Measurements from ENCODE around the gene CDH26.
"Not testable (repeated sequence)": the region's sequence is repeated elsewhere in the genome, so short reads cannot be mapped to it uniquely, and the experiment has no call there.

The CDH26 gene

DNA sequence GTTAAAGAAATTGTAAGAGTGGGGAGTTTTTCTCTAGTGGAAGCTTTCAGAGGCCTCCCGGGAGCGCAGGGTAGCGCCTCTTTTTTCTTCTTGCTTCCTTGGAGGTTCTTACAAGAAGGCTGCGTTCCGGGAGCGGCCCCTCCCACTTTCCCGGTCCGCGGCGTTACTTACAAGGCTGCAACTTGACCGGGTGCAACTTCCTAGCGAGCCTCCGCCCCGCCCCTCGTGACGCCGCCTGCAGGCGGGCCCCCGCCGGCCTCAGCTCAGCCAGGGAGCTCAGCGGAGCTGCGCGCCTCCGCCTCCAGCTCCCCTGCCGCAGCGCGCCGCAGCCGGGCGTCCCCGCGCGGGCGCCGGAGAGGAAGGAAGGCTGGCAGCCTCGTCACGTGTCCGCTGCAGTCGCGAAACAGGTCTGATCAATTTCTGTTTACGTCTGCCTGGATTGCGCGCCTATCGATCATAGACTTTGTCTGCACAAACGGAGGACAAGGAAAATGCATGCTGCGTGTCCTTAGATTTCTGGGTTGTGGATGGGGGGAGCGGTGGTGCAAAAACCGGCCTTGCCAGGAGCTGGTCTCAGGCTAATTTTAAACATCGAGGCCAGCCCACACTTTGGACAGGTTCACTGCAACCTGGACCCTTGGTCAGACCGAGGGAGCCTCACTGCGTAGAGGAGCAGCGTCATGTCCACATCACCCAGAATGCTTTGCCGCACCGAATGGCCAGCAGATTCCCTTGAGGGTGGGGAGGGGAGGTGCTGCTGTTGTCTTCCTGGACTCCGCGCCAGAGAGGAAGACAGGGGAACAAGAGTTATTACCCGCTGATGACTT, 17.9 kb upstream of the CDH26 start, which contains the start of the genes FAM217B and PPP1R3D:
Gene FAM217B (plus strand): TSS at position 261 of the 827 bp plus-strand sequence. CDS start 3,555 bp downstream, outside the sequence.
Gene PPP1R3D (minus strand): TSS at position 177 of the 827 bp plus-strand sequence. CDS start 374 bp downstream, outside the sequence.
- DNase-seq (ENCODE audit: low read depth in 1 of 2, low spot score in 1 of 2): peak; percentile 77 to 82

DNA sequence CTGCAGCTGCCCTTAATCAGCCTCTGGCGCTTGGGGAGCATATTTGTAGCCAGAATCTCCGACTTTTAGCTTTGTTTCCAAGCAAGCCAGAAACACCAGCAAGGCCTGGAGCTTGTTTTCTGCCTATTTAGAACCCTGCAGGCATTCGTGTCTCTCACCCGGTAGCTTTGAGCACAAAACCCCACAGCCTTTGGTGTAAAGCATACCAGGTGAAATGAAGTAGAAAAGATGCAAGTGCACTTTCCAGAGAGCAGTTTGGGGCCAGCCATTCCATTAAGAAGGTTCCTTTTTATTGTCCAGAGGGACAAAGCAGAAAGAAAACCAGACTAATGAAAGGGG, 17.3 kb upstream of the CDH26 start:
- DNase-seq (ENCODE audit: low read depth in 1 of 2, low spot score in 1 of 2): no peak

DNA sequence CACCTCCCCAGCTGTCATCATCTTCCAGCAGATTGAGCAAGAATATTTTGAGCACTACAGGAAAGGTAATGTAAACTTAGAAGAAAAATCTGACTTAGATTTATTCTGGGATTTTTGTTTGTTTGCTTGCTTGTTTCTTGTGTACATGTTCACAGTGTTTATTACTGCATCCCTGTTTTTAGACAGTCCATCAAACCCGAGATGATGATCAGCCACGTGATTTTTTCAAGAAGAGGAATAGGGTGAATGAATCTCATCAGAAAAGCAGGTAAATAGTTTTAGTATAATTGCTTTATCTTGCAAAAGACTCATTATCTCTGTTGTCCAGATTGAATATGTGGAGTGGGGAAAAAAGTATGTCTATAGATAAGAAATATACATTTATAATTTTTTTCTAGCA, 16.0 kb upstream of the CDH26 start:
- DNase-seq (ENCODE audit: low read depth in 1 of 2, low spot score in 1 of 2): no peak

DNA sequence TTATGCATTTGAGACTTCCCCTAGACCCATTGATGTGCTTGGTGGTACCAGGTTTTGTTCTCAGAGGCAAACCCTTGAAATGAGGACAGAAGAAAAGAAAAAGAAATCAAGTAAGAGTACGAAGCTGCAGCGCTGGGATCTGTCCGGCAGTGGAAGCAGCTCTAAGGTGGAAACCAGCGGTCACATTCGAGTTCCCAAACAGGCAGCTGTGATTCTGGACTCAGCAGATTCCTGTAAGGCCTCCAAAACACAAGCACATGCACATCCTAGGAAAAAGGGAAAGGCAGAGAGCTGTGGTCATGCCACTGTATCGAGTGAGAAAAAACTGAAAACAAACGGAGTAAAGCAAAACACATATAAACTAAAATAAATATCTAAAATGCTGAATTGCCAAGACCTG, 13.5 kb upstream of the CDH26 start:
- no peak for DNase-seq (ENCODE audit: low read depth in 1 of 2, low spot score in 1 of 2)

DNA sequence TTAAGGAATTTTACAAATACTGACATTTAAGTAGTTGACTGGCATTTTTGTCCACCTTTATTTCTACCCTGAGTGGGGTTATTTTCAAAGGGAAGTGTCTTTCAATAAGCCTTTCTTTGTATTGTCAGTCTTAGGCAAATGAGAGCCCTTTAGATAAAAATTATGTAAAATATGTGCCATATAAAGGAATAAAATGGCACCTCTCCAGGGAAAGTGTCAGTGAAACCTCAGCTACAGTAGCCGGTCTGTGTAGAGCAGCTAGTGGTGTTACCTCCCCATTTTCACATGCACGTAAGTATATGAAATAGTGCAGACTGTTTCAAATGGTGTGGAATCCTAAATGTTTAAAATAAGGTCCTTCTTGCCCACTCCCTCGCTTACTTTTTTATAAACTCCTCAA, 13.0 kb upstream of the CDH26 start:
- DNase-seq (ENCODE audit: low read depth in 1 of 2, low spot score in 1 of 2): no peak

DNA sequence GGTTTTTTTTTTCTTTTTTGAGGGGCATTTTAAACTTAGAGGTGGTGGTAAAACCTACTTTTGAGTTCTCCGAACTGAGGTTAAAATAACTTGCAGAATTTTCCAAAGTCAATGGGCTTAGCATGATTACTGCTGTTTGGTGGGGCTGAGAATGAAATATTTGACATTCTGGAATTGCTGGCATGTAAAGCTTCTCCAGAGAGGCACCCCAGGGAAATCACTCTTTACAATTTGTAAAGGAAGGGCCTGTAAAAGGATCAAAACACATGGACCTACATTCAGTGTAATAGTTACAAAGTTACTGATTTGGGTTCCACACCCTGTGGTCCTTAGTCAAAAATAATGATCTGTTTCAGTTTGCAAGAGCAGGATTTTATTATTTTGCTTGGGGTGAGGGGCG, 12.5 kb upstream of the CDH26 start:
- DNase-seq (ENCODE audit: low read depth in 1 of 2, low spot score in 1 of 2): no peak

DNA sequence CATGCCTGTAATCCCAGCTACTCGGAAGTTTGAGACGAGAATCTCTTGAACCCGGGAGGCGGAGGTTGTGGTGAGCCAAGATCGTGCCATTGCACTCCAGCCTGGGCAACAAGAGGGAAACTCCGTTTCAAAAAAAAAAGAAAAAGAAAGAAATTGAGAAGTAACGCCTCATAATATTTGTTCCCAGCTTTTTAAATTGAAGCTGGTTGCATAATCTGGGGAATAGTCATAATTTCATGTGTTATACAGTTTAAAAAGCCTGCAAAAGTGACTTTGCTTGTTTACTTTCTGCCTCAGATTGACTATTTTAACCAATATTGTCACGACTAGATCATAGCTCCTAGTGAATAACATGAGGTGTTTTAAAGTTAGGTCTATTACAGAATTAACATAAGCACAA, 10.8 kb upstream of the CDH26 start:
- no peak for DNase-seq (ENCODE audit: low read depth in 1 of 2, low spot score in 1 of 2)

DNA sequence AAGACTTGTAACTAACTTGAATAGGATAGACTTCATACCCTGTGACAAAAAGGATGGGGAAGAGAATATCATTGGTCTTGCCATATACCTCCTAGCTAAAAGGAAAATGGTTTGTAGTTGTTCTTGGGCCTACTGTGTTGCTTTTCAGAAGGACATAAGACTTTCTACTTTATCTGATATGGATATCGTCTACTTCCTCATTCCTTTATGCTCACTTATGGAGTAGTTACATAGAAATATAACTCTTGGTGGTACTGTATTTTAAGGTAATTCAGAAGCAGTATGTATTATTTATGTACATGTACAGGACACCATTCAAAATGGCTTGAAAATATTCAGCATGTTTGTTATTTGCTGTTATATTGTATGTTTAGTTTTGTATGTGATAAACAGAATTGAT, 10.0 kb upstream of the CDH26 start:
- DNase-seq (ENCODE audit: low read depth in 1 of 2, low spot score in 1 of 2): no peak

DNA sequence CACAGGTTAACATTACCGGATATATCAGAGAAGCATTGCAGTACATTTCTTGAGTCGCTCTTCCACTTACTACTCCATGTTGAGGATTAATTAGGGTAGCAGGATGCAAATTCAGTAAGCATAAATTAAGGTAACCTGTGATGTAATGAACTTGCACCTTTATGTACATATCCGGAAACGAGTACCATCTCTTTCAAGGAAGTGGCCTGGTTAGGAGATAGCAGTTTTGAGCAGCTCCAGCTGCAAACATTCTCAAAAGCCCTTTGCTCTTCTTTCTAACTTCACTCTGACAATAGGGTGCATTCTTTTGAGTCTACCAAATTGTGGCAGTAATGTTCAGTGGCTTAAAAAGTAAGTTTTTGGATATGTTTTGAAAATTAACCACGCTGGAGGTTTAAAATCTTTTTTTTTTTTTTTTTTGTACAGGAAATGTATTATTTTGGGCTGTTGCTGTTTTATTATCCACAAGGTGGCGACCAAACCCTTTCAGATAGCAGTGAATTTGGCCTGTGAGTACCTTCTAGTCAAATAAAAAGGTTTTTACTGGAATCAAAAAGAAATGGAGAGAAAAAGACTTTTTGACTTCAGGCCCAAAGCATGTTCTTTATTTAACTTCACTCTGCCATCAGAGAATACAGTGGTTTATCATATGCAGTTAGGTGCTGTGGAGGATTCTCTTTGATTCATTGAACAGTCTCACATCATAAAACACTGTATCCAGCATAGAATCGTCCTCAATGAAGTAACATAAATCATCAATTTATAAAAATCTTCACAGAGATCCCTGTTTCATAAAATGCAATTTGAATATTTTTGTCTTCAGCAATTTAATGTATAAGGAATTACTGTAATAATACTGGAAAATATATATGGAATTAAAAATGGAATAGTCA, 9.1 kb upstream of the CDH26 start:
- DNase-seq (ENCODE audit: low read depth in 1 of 2, low spot score in 1 of 2): no peak

DNA sequence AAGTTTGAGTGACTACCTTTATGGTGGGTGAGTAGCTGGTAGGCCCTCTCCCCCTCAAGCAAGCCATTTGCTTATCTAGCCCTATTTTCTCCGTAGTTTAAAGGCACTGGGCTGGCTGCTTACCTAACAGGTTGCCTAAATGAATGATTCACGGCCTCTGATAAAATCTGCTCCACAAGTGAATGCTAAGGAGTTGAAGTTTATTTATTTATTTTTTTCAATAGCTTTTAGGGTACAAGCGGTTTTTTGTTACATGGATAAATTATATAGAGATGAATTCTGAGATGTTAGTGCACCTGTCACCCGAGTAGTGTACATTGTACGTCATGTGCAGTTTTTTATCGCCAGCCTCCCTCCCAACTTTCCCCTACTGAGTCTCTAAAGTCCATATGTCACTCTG, 8.3 kb upstream of the CDH26 start:
- no peak for DNase-seq (ENCODE audit: low read depth in 1 of 2, low spot score in 1 of 2)

DNA sequence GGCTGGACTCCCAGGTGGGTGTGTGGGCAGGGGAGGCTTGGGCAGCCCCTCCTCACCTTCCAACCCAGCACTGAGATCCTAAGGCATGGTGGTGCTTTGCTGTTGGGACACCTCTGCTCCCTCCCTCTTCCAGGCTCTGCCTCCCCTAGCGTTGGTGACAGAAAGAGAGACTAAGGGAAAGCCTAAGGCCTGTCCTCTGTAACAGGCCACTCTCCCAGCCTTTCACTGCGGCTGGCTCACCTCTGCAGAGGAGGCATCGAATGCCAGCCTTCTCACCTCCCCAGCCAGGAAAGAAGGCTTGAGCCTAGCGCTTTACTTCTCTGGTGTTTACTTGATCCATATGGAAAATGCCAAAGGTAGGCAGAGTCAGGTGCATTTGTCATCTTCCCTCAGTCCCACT, 3.5 kb upstream of the CDH26 start:
- DNase-seq (ENCODE audit: low read depth in 1 of 2, low spot score in 1 of 2): no peak

DNA sequence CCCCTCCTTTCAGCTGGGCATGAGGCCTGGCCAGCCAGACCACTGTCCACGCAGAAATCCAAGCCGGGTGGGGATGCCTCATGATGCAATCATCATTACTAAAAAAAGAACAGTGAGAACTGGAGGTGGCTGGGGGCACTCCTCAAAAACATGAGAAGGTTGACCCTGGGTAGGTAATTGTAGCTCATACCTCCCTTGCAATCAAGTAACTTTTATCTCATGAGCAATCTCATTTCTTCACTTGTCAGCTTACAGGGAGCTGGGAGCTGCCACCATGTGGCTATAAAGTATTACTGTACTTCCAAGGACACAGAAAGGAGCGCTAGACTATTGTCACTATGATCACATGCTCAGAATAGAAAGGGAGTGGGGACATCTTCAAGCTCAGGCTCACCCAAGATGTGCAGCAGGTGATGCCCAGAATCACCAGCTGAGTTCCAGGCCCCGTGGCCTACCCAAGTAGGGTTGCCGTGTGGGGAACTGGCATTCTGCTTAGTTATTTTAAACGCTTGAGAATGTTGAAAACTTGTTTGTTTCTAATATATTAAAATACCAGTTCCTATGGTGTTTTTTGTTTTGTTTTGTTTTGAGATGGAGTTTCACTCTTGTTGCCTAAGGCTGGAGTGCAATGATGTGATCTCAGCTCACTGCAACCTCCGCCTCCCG, 3.0 kb upstream of the CDH26 start:
- no peak for DNase-seq (ENCODE audit: low read depth in 1 of 2, low spot score in 1 of 2)

DNA sequence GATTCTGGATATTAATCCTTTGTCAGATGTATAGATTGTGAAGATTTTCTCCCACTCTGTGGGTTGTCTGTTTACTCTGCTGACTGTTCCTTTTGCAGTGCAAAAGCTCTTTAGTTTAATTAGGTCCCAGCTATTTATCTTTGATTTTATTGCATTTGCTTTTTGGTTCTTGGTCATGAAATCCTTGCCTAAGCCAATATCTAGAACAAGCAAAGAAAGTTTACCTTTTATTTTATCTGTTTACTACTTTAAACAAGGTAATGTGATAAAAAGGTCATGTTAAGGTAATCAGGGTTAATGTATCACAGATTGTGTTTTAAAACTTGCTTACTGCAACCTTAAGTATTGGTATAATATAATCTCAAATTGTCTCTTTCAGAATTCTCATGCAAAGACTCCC, 655 bp upstream of the CDH26 start:
- not testable (repeated sequence) for DNase-seq (ENCODE audit: low read depth in 1 of 2, low spot score in 1 of 2)

DNA sequence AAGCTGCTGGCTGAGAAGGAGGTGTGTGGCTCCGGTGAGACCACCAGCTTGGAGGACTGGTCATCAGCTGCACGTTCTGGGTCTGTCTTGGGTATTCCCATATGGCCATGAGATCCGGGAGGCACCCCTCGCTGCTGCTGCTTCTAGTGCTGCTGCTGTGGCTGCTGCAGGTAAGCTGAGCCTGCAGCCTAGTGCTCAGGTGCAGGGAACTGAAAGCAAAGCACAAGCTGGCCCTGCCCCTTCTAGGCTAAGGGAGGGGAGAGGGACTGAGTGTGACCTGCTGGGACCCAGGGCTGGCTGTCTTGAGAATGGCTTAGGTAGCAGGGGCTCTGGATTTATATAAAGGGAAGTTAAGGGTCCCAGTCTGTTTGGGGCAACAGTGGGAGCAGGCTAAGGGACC, 403 bp downstream of the CDH26 start:
- DNase-seq (ENCODE audit: low read depth in 1 of 2, low spot score in 1 of 2): no peak

DNA sequence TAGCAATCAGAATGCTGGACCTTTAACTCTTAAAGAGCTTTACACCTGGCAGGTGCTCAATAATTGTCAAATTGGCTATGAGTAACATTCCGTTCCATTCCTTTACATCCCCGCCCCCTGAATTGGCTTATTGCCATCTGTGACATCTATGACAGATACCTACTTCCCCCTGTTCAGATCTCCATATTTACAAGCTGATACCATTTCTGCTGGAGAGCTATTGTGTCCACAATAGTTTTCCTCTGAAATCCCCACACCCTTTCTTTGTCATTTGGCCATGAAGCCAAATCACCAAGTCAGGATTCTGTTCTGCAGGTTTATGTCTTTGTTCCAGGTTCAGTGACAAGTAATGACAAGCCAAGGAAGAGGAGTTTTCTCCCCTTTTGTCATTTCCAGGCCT, 3.2 kb downstream of the CDH26 start:
- no peak for DNase-seq (ENCODE audit: low read depth in 1 of 2, low spot score in 1 of 2)

DNA sequence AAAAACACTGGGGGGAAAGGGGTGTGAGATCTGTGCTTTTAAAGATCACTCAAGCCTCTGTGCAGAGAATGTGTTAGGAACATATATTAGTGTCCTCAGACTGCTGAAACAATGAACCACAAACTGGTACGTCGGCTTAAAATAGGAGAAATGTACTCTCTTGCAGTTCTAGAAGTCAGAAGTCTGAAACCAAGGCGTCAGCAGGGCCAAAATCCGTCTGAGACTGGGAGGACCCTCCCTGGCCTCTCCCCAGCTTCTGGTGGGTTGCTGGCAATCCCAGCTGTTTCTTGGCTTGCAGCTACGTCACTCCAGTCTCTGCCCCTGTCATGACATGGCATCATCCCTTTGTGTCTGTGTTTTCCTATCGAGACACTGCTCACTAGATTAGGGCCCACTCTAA, 3.9 kb downstream of the CDH26 start:
- no peak for DNase-seq (ENCODE audit: low read depth in 1 of 2, low spot score in 1 of 2)

DNA sequence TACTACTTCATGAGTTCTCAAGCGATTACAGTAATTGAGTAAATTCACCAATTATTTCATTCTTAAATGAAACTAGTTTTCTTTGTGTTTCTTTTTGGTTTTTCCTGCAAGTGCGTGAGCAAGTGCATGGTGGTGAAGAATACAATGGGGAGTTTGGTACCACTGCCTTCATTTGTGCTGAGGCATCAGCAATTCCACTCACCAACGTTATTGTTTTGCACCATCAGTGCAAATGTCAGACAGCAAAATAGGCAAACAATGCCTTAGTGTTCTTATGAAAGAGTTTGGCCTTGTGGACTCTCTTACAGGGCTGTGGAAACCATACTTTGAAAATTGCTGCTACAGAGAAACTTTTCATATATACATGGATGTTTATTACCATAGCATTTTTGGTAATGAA, 8.2 kb downstream of the CDH26 start:
- no peak for DNase-seq (ENCODE audit: low read depth in 1 of 2, low spot score in 1 of 2)

DNA sequence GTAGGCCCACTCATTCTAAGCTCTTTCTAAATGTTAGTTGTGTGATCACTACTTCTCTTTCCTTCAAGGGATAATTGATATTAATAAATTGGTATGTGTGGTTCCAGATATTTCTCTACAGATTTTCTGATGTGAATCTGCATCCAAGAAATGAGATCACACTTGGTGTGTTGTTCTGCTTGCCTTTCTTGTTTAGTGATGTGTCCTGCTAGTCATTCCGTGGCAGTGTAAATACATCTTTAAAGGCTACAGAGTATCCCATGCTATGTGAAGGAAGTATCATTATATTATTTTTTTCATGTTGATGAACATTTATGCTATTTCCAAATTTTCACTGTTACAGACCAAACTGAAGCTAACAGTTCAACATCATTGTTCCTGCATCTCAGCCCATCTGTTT, 13.2 kb downstream of the CDH26 start:
- DNase-seq (ENCODE audit: low read depth in 1 of 2, low spot score in 1 of 2): no peak

DNA sequence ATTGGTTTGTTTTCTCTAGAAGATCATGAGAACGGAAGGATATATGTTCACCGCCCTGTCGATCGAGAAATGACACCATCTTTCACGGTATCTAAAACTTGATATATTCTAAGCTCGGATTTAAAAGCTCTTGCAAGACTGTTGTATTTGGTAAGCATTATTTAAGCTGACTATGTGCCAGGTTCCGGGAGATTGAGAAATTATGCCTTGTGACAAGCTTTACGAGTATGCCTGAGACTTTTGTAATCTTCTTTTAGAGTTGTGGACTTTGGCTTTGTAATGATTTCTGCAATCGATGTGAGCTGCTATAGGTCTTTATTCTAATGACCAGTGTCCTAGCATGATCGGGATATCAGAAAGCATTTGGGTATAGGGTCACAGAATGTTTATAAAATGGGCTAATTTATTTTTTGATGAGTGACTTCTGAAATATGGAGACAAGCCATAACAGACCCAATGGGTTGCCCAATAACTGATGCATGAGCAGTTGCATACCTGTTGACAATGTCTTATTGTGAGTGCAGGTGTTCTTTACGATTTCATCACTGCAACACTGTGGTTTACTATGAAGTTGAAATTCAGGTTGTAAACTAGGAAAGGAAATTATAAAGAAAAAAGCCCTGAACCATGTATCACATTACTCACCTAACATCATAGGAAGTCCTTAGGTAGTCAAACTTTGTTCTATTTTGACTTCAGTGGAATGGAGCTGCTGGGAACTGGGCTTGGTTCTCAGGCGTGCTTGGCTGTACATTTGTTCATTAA, 14.0 kb downstream of the CDH26 start:
- no peak for DNase-seq (ENCODE audit: low read depth in 1 of 2, low spot score in 1 of 2)

DNA sequence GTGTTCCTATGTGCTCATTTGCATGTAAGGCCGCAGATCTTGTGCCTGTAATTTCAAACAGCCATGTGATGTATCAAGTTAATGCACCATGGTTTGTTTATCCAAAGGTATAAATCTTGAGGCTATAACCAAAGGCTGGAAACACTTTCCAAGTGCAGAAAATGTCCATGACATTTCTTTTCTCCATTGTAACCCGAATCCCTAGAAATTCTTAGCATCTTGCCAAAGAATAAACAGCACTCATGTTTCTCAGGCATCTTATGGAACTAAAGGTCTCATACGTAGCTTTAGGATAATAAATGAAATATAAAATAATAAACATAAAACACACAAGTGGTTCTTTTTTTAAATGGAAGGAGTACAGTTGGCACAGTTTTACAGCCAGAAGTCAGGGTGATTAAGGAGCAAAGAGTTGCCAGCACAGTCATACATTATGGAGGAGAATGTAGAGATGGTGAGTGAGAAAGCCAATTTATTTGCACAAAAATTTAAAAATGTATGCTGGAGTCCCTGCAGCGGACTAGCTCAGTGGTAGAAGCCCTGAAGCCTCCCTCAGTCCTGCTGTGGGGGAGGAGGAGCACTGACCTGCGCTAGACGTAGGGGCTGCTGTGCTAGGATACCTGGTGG, 18.0 kb downstream of the CDH26 start:
- no peak for DNase-seq (ENCODE audit: low read depth in 1 of 2, low spot score in 1 of 2)

DNA sequence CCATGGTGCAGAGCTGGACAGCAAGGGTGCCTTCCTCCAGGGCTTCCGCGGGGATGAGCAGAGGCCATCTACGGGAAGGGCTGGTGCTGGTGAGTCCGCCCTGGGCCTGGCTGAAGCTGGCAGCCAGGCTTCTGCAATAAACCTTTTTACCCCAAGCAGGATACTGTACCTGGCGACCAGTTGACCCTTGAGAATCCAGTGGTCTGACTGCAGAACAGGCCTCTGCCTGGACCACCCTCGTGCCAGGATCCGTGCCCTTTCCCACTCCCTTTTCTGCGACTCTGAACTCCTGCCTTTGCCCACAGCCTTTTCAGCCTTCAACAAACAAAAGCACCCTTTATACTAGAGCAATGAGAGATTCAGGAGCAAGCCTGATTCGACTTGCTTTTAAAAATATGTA, 18.9 kb downstream of the CDH26 start:
- no peak for DNase-seq (ENCODE audit: low read depth in 1 of 2, low spot score in 1 of 2)

All from activated CD4-positive, alpha-beta T cell treated with anti-CD3 and anti-CD28 coated beads, Interleukin-2, amount 50 U/mL, for 24 hours (primary cell).